NB4 (cell line): Measurements from ENCODE around the gene USP10.

ENCODE experiments used
- DNase-seq: peaks from one replicate; pipeline ENCODE4 v3.0.0; 2010; ENCODE audit warnings: low read depth
- H3K4me3 ChIP-seq: one replicate; pipeline ENCODE4 v1.5.1; 2011; ENCODE audit warnings: mild to moderate bottlenecking, low read depth, low read length, moderate library complexity
- MAX ChIP-seq: IDR thresholded peaks from 2 replicates; pipeline ENCODE4 v1.6.1; 2011; ENCODE audit warnings: low read depth, low read length
- MYC ChIP-seq: IDR thresholded peaks from 2 replicates; pipeline ENCODE4 v1.6.1; 2011; ENCODE audit warnings: low read depth, low read length
- POLR2A ChIP-seq: IDR thresholded peaks from 2 replicates; pipeline ENCODE4 v1.6.1; 2011; ENCODE audit warnings: mild to moderate bottlenecking; ENCODE audit not compliant: insufficient read length; ENCODE audit errors: extremely low read depth
- TF ChIP-seq, protein P1 (sequence below): IDR thresholded peaks from one replicate; pipeline ENCODE4 v1.5.1; 2012; ENCODE audit warnings: low read depth, low read length

USP10 gene

DNA sequence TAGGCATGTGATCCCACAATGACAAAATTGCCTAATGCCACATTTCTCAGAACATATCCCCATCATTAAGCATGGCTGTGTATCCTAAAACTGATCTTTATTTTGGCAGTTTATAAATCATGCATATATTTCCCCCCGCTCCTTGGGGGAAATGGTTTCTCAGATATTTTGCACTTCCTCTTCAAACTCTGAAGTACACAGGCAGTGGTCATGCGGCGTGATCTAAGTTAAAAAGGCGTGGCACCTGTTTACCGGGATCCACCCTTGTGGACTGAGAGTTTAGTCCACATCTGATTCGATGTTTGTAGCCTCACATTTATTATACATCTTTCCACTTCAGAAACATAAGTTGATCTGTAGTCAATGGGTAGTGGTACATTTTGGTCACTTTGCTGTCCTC is 51.4 kb downstream of the USP10 start:
- no peak overlapping the region for H3K4me3 ChIP-seq
- TF ChIP-seq MAX (no peak), MYC (no peak), POLR2A (no peak)
- TF ChIP-seq, protein P1, sequence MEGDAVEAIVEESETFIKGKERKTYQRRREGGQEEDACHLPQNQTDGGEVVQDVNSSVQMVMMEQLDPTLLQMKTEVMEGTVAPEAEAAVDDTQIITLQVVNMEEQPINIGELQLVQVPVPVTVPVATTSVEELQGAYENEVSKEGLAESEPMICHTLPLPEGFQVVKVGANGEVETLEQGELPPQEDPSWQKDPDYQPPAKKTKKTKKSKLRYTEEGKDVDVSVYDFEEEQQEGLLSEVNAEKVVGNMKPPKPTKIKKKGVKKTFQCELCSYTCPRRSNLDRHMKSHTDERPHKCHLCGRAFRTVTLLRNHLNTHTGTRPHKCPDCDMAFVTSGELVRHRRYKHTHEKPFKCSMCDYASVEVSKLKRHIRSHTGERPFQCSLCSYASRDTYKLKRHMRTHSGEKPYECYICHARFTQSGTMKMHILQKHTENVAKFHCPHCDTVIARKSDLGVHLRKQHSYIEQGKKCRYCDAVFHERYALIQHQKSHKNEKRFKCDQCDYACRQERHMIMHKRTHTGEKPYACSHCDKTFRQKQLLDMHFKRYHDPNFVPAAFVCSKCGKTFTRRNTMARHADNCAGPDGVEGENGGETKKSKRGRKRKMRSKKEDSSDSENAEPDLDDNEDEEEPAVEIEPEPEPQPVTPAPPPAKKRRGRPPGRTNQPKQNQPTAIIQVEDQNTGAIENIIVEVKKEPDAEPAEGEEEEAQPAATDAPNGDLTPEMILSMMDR, result no peak
- DNase-seq, result no peak

DNA sequence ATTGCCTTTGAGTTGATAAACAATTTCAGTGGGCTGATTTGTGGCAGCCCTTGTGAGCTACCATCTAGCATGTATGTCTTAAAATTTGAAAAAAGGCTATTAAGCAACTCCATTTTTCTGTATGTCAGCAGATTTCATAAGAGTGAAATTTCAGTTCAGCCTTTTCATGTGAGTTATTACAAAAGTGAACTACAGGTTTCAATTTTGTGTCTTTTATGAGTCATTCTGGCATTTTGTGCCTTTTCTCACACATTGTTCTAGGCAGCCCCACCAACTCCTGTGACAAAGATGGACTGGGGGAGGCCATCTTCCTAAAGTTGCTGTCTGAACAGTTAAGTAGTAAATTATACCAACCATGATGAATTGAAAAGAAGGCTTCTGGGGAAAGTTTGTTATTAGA is 52.1 kb downstream of the USP10 start:
- no peak overlapping the region for H3K4me3 ChIP-seq
- TF ChIP-seq POLR2A, result no peak
- TF ChIP-seq, protein P1, result no peak
- no peak for TF ChIP-seq MYC
- no peak for TF ChIP-seq MAX
- DNase-seq, result peak; percentile 54

GRCh38 chr16:84752600-84752999 is 52.8 kb downstream of the USP10 start:
- DNase-seq, result no peak
- TF ChIP-seq MYC, result no peak
- no peak overlapping the region for H3K4me3 ChIP-seq

DNA sequence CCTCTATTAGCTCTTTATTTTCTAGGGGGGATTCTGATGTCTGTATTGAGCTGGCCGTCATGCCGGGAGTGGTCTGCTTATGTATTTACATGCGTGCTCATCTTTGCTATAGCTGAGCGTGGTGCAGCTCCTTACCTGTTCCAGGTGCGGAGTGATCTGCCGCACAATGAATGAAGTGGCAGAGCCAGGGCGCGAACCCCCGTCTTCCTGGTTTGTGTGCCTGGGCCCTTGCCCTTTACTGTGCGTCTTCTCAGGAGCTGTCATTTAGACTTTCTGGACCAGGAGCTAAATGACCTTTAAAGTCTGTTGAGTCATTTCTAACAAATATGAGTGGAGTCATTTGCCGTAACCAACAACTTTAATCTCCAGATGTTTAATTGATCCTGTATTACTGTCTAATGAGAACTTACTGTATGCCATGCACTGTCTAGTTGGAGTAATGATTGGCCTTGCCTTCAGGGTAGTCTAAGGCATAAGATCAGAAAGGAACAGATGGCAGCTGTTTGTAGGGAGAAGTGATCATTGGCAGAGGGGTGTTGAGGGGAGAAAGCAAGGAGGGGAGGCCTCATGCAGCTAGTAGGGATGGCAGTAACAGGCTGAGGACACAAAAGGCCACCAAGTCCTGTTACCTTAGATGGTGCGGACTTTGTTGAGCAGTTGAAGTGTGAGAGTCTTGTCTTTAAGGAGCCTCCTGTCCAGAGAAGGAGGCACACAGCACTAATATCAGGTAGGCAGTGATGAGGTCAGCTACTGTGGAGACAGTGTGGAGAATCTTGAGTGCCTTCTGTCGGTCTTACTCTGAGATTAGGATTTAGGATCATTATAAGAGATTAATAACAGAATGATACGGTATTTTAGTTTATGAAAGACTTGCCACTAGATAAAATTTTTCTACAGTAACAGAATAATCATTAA is 53.9 kb downstream of the USP10 start:
- DNase-seq, result no peak
- TF ChIP-seq, protein P1, result no peak
- TF ChIP-seq MAX, result no peak
- no peak for TF ChIP-seq MYC
- TF ChIP-seq POLR2A, result no peak
- H3K4me3 ChIP-seq, result no peak overlapping the region

DNA sequence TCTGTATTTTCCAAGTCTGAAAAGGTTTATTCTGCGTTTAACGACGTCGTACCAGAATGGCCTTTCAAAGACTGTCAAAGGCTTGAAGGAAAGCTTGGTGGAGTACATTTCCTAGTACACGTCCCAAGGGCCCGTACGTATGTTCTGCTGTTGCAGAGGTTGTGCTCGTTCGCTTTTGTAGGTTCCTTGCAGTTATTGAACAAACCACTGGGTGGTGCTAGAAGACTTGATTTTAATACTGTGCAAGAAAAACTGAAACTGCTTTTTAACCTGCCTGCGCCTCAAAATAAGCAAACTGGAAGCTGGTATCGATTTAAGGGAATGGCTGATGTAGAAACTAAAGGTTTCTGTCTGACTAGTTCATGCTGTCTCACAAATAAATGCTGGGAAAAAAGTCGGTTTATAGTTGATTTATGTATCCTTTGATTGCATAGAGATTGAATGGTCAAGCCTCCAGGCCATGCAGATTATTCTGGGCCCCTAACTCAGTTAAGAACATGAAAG is 54.6 kb downstream of the USP10 start:
- peak; percentile 96 for DNase-seq
- TF ChIP-seq POLR2A, result no peak
- TF ChIP-seq MYC, result peak; percentile 57; the same call in 1 of the 2 replicates
- TF ChIP-seq, protein P1, result peak; percentile 76
- TF ChIP-seq MAX, result peak; percentile 62; the same call in 1 of the 2 replicates
- H3K4me3 ChIP-seq, result no peak overlapping the region

GRCh38 chr16:84754956-84755672 is 55.3 kb downstream of the USP10 start:
- TF ChIP-seq POLR2A, result no peak
- TF ChIP-seq MYC, result no peak
- TF ChIP-seq, protein P1, result no peak
- no peak for TF ChIP-seq MAX
- DNase-seq, result no peak

More at GRCh38 chr16:84754956-84755672, 55.3 kb downstream of the USP10 start:
- H3K4me3 ChIP-seq, result no peak overlapping the region
